GM21381 (cell line): Measurements from ENCODE around the gene CST7.

ENCODE experiments used
- ATAC-seq: cut with Tn5 transposase; IDR thresholded peaks from one replicate; pipeline ENCODE4 v1.9.1; 2021; ENCODE audit warnings: mild to moderate bottlenecking, moderate library complexity; ENCODE audit not compliant: unreplicated experiment

CST7 gene

DNA sequence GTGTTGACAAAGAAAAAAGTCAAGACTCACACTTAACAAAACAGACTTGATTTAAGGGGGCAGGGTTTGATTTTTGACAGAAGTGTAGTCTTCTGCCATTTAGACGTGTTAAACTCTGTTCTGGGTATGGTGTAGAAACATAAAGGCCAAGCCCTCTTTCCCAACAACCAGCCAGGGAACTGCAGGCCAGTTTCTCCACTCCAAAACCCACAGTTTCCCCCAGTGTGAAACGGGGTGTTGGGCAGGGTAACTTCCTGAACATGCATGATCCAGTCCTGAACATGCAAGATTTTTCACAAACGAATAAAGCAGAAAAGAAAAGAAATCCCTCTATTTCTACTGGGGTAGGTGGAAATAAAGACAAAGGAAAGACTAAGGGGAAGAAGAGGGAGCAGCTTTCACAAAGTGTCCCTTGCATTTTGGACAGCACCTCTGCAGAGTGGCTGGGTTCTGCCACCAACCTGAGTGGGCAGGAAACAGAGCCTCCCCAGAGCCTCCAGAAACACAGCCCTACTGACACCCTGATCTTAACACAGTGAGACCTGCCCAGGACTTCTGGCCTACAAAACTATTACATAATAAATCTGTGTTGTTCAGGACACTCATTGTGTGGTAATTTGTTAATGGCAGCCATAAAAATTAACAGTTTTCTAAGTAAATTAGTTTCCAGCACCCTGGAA is 36.0 kb downstream of the CST7 start:
- no peak for ATAC-seq

DNA sequence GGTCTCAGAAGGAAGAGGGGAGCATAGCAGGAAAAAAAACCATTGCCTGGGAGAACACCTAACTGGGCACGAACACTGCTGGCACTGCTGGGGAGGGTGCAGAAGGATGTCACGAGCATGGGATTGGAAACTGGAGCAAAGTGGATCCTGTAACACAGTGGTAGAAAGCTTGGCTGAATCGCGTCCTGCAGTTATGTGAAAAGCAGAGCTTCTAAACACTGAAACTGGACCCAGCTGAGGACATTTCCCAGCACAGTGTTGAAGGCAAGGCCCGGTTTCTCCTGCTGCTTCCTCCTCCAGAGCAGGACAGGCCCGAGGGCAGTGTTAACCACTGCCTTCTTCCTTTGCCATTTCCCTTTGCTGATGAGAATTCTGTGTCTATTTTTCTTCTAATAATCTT is 36.7 kb downstream of the CST7 start:
- no peak for ATAC-seq

DNA sequence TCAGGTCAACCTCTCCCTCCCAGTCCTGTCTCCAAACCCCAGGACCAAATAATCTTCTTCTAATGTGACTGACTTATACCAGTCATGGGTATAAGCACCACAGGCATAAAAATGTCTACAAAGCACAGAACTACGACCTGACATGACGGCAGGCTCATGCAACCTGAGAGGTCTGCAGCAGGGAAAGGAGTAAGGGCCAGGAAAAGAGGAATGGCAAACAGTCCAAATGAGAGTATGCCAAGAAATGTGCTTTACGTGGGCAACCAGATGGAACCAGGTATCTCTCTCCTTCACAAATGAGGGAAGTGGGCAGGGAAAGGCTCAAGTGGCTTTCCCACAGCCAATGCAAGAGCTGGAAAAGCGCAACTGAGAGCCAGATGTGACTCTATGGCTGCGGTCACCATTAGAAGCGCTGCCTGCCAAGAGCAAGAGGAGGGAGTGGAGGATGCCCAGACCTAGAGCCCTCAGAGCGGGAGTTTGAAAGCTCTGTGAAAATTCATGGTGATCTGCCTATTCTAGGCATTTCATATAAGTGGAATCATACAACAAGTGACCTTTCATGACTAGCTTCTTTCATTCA is 37.5 kb downstream of the CST7 start:
- no peak for ATAC-seq

DNA sequence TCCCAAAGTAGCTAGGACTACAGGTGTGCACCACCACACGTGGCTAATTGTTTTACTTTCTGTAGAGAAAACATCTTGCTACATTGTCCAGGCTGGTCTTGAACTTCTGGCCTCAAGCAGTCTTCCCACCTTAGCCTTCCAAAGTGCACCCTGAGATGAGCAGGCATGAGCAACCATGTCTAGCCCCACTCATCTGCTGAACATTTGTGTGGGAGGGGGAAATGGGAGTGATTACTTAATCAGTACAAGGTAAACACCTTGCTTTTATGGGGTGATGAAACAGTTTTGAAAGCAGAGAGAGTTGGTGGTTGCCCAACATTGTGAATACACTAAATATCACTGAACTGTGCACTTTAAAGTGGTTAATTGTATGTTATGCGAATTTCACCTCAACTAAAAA is 38.2 kb downstream of the CST7 start:
- no peak for ATAC-seq

DNA sequence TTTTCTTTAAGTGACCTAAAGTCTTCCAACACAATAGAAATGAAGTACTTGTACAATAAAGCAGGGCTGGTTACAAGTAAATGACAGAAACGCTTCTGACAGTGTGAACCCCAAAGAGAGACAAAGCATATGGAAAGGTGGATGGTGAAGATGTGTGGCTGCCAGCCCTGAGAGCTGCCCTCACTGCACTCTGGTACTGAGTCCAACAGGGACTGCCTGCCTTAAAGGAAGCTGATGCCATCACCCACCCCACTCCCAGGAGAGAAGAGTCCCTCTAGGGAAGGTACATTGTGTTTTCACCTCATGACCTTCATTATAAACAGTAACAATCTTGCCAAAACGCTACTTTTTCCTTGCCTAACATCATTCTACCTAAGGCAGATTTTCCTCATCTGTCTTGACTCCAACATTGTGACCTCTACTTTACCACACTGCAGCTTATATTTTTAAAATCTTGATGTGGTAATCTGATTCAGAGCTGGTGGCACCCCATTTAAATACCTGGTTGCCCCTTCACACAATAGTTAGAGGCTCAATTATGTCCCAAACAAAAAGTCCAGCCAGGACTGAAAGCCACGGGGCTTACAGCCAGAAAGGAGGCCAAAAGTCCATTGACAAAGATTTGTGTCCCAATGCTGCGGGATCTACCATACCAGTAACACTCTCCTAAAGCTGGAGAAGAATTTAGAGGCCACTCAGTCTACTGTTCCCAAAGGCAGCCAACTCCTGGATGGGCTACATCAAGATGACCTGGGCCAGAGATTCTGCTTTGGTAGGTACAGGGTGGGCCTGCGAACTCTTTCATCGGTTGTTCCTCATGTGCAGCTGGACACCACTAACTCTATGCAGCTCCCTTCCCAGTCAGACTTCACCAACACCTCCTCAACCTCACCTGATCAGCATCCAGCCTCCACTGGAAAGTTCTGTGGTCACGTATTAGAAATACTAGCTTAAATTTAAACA is 39.1 kb downstream of the CST7 start:
- no peak for ATAC-seq

DNA sequence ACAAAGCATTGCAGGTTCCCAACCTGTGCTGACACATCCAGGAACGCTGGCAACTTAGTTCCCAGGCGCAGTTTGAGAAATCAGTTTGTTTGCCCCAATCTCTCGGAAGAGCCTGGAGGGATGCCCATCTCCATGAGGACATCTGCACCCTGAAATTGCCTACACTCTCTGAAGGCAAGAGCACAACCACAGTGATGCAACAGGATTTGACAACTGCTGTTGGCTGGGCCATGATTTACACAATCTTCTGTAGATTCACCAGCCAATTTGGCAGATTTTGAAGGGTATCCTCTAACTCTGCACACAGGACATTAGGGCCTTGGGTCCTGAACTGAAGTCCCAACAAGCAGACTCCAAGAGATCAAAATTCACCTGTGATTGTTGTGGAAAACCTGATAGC is 40.1 kb downstream of the CST7 start:
- ATAC-seq = no peak

DNA sequence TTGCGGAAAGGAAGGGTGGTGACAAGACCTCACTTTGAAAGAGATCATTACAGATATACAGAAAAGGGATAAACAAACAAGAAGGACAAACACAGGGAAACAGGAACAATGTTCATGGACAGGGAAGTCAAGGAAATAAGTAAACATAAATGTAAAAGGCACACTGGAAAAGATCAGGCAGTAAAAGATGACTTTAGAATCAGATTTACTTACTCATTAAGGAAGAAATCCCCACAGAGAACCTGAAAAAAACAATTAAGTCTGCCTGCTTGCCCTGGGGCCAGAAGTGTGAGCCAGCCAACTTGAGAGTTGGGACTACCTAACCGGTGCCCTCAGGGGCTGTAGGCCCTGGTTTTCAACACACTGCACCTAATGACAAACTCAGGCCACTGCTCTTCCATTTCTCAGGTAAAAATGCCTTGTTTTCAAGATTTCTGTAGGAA is 41.8 kb downstream of the CST7 start:
- no peak for ATAC-seq

DNA sequence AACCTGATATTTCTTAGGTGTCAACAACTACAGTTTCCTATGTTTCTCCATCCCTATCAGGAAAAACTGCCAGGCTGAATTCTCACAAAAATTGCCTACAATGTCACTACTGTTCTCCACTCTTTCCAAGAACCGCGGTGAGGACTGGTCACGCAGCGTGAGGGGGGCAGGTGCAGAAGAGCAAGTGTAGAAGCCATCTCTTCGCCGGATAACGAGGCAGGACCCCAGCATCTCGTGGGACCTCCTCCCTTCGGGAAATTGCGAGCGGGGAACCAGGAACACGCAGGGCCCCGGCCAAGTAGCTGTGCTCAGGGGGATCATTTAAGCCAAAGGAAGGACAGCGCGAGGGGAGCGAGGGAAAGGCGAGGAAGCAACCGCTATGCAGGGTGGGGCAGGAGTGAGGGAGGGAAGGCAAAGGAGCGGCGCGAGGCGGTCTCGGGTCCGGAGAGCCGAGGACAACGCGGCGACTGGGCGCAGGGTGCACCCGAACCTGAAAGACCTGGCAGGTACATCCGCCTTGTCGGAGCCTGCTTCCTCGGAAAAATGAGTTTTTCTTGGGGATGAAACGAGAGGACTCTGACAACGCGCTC is 42.9 kb downstream of the CST7 start:
- peak; percentile 24 for ATAC-seq

DNA sequence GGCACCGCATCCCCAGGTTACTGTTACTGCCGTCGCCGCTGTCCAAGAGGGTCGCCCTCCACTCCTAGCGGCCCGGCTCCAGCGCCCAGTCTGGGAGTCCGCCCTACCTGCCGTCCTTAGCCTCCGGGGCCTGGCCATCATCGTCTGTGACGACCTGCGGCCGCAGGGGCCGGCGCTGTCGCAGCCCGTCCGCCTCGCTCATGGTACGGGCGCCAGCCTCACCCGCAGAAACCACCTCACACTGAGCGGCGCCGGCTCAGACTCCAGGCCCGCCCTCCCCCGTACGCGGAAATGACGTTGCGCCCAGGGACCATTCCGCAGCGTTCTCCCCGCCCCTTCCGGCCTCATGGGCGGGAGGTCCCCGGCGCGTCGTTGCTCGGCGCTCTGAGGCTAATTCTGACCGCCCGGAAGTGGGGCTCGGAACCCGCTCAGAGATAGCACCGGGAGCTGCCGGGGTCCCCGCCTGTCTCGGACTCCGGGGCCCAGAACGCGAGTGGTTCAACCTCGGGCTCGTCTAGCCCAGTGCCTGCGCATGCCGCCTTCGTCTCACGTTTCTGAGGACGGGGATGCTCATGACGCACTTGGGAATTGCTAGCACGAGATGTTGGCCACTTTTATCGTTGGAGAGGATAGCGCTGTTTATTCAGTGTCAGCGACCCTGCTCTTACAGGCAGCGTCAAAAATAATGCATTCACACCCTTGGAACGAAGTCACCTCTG is 43.6 kb downstream of the CST7 start, which contains the start of gene APMAP:
Gene APMAP (minus strand): TSS at position 265 of the 719 bp plus-strand sequence. CDS start 63 bp downstream, at position 202.
- peak; percentile 94 for ATAC-seq

DNA sequence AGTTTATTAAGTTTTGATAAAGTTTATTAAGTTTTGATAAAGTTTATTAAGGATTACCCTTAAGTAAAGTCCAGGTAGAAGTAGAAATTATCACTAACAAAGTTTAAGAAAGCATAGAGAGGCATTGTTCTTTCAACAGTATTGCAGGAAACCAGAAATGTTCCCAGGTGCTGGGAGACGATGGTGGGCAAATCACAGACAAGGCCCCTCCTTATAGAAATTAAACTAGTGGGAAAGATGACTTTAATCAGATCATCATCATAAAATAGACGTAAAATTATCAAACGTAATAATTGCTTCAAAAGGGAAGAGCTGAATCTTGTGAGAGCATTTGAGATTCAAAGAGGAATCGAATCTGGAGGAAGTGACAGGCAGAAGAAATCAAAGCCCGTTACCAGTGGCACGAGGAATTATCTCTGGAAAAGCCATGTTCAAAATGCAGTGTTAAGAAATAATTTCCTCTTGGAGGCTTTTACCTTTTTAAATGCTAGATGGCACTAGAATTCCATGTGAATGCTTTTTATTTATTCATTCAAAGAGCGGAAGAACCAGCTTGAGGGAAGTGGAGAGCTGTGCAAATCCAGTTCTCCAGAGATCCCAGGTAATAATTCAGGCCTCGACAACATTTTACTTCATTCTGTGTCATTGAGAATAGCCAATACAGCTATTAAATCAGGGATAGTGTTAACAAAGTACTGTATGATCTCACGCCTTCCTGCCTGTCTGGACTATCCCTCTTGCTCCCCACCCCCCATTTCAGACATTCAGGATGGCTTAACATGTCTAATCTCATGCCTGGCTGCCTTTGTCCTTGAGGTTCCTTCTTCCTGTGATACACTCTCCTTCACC is 44.5 kb downstream of the CST7 start:
- no peak for ATAC-seq

DNA sequence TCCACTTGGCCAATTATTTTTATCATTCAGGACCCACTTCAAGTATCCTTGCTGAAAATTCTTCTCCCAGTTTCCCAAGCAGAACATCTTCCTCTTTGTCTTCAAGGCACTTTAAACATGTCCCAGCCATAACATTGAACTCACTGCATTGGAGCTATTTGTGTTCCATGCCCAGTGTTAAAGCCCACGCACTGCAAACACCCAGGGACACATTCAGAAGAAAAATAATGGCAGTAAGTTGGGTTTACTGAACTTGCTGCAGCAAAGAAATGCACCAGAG is 45.1 kb downstream of the CST7 start:
- no peak for ATAC-seq

DNA sequence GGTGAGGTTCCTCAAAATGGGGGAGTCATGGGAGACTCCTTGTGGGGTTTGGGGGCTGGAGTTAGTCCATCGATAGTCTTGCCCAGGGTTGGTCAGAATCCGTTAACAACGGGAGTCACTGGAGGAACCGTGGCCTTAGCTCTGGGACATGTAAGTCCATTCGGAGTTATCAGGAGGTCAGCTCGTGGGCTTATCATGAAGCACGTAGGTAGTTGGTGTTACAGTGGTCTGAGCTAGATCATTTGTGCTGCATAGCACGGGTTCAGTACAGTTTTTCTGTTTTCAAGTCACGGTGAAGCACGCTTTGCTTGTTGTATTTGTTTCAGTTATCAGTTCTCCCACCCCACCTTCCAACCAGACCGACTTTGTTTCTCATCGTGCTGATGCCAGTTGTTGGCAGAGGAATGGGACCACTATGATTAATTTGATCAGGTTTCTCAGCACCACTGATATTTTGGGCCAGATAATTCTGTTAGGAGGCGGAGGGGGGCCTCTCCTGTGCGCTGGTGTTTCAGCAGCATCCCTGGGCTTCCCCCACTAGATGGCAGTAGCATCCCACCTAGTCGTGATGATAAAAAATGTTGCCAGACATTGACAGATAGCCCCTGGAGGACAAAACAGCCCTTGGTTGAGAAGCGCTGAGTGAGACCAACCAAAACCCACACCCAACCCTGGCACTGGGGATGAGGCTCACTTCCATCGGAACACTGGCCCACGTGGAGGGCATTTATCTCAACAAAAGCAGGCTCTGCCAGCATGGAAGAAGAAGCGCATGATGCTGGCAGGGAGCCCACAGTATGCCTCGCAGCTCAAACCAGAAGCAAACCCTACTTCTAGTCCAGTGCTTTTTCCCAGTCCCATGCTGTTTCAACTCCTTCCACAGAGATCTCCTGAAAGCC is 45.6 kb downstream of the CST7 start:
- ATAC-seq = no peak

DNA sequence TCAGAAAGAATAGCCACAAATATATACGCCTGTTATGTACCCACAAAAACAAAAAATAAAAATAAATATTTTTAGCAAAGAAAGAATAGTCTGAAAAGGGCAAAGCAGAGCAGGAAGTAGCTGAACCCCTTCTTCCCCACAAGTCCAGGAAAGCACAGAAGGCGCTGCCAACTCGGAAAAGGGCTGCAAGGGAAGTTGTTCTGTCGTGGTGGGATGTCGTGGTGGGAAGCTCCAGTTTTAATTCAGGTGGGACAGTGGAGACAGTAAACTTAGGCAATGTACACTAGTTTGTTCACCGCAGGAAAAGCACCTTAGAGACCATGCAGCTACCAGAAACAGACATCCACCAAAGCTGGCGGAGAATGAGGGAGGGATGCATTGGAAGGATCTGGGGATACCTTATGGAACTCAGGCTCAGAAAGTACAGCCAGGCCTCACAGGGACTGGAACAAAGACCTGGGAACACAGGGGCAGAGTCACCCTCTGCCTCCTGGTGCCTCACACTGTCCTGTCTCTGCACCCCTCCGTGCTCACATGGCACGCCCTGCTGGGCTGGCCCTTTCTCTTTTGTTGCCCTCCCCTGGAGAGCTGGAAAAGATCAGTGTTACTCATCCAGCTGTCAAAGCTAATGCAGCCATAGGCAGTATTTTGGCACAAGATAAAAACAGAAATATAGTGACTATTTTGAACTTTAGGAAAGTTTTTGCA is 46.8 kb downstream of the CST7 start:
- ATAC-seq = no peak

DNA sequence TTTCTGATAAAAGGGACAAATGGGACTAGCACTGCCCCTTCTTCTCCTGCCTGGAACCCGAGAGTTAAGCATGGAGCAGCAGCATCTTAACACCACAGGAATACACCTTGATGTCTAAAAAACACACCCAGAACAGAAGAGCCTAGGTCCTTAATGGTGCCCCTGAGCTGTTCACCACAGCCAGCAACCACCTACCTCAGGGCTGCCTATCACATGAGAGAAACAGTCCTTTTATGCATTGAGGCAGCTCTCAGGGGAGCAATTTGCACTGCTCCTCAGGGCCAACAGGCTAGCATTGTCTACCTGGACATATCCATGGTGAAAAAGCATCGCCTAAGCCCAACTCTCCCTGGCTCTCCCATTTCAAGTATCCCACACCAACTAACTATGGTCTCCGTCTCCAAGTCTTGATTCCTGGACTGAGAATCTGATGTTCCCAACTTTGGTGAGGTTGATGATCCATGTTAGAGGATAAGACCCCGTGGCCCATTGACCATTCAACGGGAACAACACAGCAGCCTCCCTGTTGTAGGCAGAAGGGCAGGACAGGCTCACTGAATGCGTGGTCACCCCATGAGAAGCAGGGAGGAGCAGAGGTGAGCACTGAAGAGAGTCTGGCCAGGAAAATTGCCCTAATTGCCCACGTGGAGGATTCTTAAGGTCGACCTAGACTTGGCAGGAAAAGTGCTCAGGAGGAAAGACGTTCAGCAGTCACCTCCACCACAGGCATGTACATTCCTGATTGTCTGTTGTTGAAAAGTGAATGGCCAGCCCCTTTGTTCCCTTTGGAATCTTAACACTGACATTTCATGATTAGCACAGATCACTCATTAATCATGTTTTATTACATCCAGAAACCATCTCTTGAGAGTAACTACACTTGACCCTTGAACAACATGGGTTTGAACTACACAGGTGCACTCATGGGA is 47.6 kb downstream of the CST7 start:
- no peak for ATAC-seq

DNA sequence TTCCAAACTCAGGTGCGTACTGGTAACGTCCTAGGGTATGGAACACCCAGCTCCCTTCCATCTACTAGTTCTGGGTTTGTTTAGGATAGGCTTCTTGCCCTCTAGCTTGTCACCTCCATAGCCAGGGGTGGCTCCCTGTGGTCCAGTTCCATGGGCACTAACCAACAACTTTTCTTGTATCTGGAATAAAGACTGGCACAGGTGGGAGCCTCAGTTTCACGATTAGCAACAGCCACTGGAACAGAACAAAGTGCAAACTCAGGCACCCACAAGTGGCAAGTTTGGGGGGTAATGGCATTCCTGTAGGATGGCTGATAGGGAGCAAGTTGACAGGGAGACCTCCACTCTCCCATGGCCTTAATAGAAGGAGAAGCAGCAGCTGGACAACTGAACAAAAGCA is 49.1 kb downstream of the CST7 start:
- no peak for ATAC-seq

DNA sequence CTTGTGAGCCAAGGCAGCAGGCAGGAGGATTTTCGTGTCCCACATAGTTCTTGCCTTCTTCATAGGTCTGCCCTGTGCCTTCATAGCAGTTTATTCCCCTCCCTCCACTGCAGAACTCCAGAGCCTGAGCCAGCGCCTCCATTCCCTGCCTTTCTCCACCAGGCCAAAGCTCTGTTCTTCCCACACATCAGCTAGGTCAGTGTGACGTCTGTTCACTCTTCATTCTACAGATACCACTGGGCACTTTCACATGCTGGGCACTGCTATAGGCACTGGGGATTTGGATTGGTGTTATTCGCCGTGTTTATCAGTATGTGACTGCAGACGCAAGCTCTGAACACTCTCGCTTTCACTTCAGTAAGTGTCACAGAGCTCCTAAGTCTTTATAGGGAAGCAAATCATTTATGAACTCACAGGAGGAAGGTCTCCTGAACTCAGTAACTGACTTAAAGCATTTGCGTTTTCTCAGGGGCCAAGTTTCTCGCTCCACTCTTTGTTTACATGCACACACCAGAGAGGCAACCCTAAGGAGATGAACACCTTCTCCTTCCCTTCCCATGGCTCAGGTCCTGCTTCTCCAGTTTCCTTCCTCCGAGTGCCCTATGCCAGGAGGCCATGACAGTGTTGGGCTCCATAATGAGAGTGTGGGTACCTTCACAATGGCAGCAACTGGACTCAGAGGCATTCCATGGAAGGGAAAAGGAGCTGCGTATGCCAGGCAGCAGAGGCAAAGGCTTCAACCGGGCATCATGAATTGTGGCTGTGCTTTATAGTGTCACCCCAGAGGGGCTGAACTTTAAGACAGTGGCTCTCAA is 49.8 kb downstream of the CST7 start:
- no peak for ATAC-seq
